ENCODE results near the gene CPZ. TPM values are rescaled to one million over a fixed set of nuclear protein-coding genes. Genes with fewer than 3 reads are reported as not detected.

Gene CPZ
- total and polyA plus RNA-seq, 2 of the 4 experiments (the other 2 are of a cell fraction): 0.90 to 10.3 TPM

GRCh38 chr4:8568068-8568668 lies 24.4 kb upstream of the CPZ start:
- ChIA-PET POLR2A (ENCODE audit: unreplicated experiment) (no interaction called here), CTCF (no interaction called here)
- H3K9me1 ChIP-seq (ENCODE audit: insufficient read depth, low read length): no peaks in the 10 kb centered on the region
- intact Hi-C loops (cut with micrococcal nuclease) (no loop called here), dilution Hi-C loops (cut with HindIII; ENCODE audit: low sequenced_read_pairs, unreplicated experiment) (no loop called here), in situ Hi-C loops (cut with MboI; ENCODE audit: low sequenced_read_pairs) (no loop called here)
- no peak overlapping the region for H3K56ac ChIP-seq (ENCODE audit: extremely low read depth, insufficient read depth, low read length)
- H2BK15ac ChIP-seq (ENCODE audit: low read depth, low read length): no peak overlapping the region
- H3K79me1 ChIP-seq (ENCODE audit: low read depth in 1 of 2, low read length in 2 of 2): no peaks in the 10 kb centered on the region
- ATAC-seq (ENCODE audit: low read depth): peak; percentile 68
- H3K27ac ChIP-seq (ENCODE audit: insufficient read depth, low read length): no peak overlapping the region
- no peak overlapping the region for H2BK120ac ChIP-seq (ENCODE audit: low read depth, low read length)
- no peak overlapping the region for H4K8ac ChIP-seq (ENCODE audit: low read depth in 2 of 2, low read length in 2 of 2)
- no peak overlapping the region for H4K5ac ChIP-seq (ENCODE audit: low read depth, low read length)
- no peak overlapping the region for H3K18ac ChIP-seq (ENCODE audit: low read depth, low read length)
- no peaks in the 10 kb centered on the region for H3K9me3 ChIP-seq (ENCODE audit: control insufficient read depth, insufficient read depth, low read length)
- no peak overlapping the region for H3K4ac ChIP-seq (ENCODE audit: low read depth, low read length)
- DNase-seq: peak; percentile 7
- H4K20me1 ChIP-seq (ENCODE audit: insufficient read depth, low read length): no peaks in the 10 kb centered on the region
- no peak overlapping the region for H3K14ac ChIP-seq (replicated peaks; ENCODE audit: low read depth, low read length)
- no peak overlapping the region for H2AK5ac ChIP-seq (ENCODE audit: low read depth, low read length)
- no peaks in the 10 kb centered on the region for H3K4me1 ChIP-seq (ENCODE audit: control insufficient read depth, insufficient read depth, low read length)
- 29% methylated on average over 4 of the region's 5 CpGs; no CpG with 5 or more reads in 1 of the 2 experiments for WGBS, 2 experiments (ENCODE audit: extremely low coverage in 2 of 2, insufficient read length in 1 of 2)
- no peak overlapping the region for H2AFZ ChIP-seq (replicated peaks; ENCODE audit: low read length, poor library complexity)
- H3K4me2 ChIP-seq (ENCODE audit: low read depth, low read length): no peak overlapping the region
- no peak overlapping the region for H2AK9ac ChIP-seq (replicated peaks; ENCODE audit: low read depth, low read length, poor library complexity)
- H2BK5ac ChIP-seq (ENCODE audit: low read depth, low read length, poor library complexity, severe bottlenecking): no peak overlapping the region
- H3K36me3 ChIP-seq (ENCODE audit: control insufficient read depth, insufficient read depth, low read length): no peaks in the 10 kb centered on the region
- no peak overlapping the region for H3K23ac ChIP-seq (ENCODE audit: low read depth, low read length)
- no peak overlapping the region for H2BK20ac ChIP-seq (ENCODE audit: low read depth, low read length)
- no peak overlapping the region for H3K4me3 ChIP-seq (ENCODE audit: insufficient read depth, low read depth, low read length)
- no peak overlapping the region for H3K9ac ChIP-seq (ENCODE audit: low read depth, low read length)
- H4K91ac ChIP-seq (ENCODE audit: insufficient read depth, low read depth, low read length): no peak overlapping the region
- no TSS peak for BruUV-seq (replicated peaks)
- TF ChIP-seq, protein P1, sequence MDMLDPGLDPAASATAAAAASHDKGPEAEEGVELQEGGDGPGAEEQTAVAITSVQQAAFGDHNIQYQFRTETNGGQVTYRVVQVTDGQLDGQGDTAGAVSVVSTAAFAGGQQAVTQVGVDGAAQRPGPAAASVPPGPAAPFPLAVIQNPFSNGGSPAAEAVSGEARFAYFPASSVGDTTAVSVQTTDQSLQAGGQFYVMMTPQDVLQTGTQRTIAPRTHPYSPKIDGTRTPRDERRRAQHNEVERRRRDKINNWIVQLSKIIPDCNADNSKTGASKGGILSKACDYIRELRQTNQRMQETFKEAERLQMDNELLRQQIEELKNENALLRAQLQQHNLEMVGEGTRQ (IDR thresholded peaks at IDR 0.05; ENCODE audit: low read depth, low read length): no peak
- TF ChIP-seq ELK1 (IDR thresholded peaks at IDR 0.05; ENCODE audit: borderline replicate concordance, low read depth, low read length) (no peak), POLR2A (IDR thresholded peaks at IDR 0.05; ENCODE audit: low read depth, low read length) (no peak)
- peaks cover 21% of the 10 kb centered on the region for H3K27me3 ChIP-seq (ENCODE audit: control insufficient read depth, insufficient read depth, low read length)
